Hepatocyte (in vitro differentiated cells): ENCODE data around the gene PACS1. TPM values are rescaled to one million over a fixed set of nuclear protein-coding genes. Genes with fewer than 3 reads are reported as not detected.
A peak's percentile ranks its signal among the peaks of the same experiment; 100 is the strongest.

Experiments used
- DNase-seq: peaks from one replicate; pipeline ENCODE4 v3.0.0-alpha.2; 2016; ENCODE audit warnings: low spot score
- H2AFZ ChIP-seq: fragments of 200-600 bp; sonication (generic); 2 replicates; pipeline ENCODE4 v1.6.0; 2016; ENCODE audit warnings: antibody characterized with exemption, mild to moderate bottlenecking
- H3K27ac ChIP-seq: fragments of 200-600 bp; sonication (generic); 2 replicates; pipeline ENCODE4 v1.5.1; 2016; ENCODE audit warnings: mild to moderate bottlenecking
- H3K27me3 ChIP-seq: fragments of 200-600 bp; sonication (generic); 2 replicates; pipeline ENCODE4 v1.6.1; 2016
- H3K36me3 ChIP-seq: fragments of 200-600 bp; sonication (generic); replicated peaks from 2 replicates; pipeline ENCODE4 v1.5.1; 2016; ENCODE audit warnings: low read depth; ENCODE audit not compliant: insufficient read depth
- H3K4me1 ChIP-seq: fragments of 200-600 bp; sonication (generic); 2 replicates; pipeline ENCODE4 v1.5.1; 2016; ENCODE audit warnings: mild to moderate bottlenecking, moderate library complexity; ENCODE audit not compliant: insufficient read depth
- H3K4me2 ChIP-seq: fragments of 200-600 bp; sonication (generic); 2 replicates; pipeline ENCODE4 v1.6.0; 2016
- H3K4me3 ChIP-seq: fragments of 200-600 bp; sonication (generic); 2 replicates; pipeline ENCODE4 v1.5.1; 2016; ENCODE audit warnings: mild to moderate bottlenecking
- H3K79me2 ChIP-seq: fragments of 200-600 bp; sonication (generic); 2 replicates; pipeline ENCODE4 v1.6.0; 2017; ENCODE audit warnings: mild to moderate bottlenecking
- H3K9me2 ChIP-seq: fragments of 200-600 bp; sonication (generic); replicated peaks from 2 replicates; pipeline ENCODE4 v1.6.0; 2017; ENCODE audit warnings: mild to moderate bottlenecking; ENCODE audit not compliant: insufficient read depth
- H3K9me3 ChIP-seq: fragments of 200-600 bp; sonication (generic); 2 replicates; pipeline ENCODE4 v1.5.1; 2016; ENCODE audit warnings: low read depth, mild to moderate bottlenecking
- H4K20me1 ChIP-seq: fragments of 200-600 bp; sonication (generic); 2 replicates; pipeline ENCODE4 v1.6.0; 2016; ENCODE audit warnings: mild to moderate bottlenecking; ENCODE audit not compliant: insufficient read depth, poor library complexity, severe bottlenecking
- EZH2 ChIP-seq: fragments of 200-600 bp; sonication (generic); IDR thresholded peaks from 2 replicates; pipeline ENCODE4 v1.6.1; 2016; ENCODE audit warnings: antibody characterized with exemption, mild to moderate bottlenecking, borderline replicate concordance
- EZH2phosphoT487 ChIP-seq: fragments of 200-600 bp; sonication (generic); IDR thresholded peaks from one replicate; pipeline ENCODE4 v1.6.1; 2018; ENCODE audit warnings: antibody characterized with exemption, mild to moderate bottlenecking, low read depth, moderate library complexity; ENCODE audit not compliant: unreplicated experiment, severe bottlenecking
- WGBS: methylation state at CpG from one replicate; pipeline ENCODE4 v1.1.6; 2016; ENCODE audit warnings: low lambda C conversion rate; ENCODE audit errors: missing lambda C conversion rate; 5-methylcytosine and 5-hydroxymethylcytosine counted together
- polyA plus RNA-seq: library from polyadenylated mRNA; unstranded; fragments of >200 nt; fragmentation: Nextera tagmentation; extraction: Ambion mirVana; gene quantifications from 2 replicates; pipeline ENCODE4 v1.2.1, GENCODE V29; 2016
- total RNA-seq: library from RNA; depleted of rRNA; stranded (reverse); fragments of >200 nt; gene quantifications from 2 replicates; pipeline ENCODE4 v1.2.3, GENCODE V29; 2014
- TF ChIP-seq, protein P1 (sequence below): fragments of 200-600 bp; sonication (generic); IDR thresholded peaks from 2 replicates; pipeline ENCODE4 v1.5.1; 2016; ENCODE audit warnings: antibody characterized with exemption, mild to moderate bottlenecking; ENCODE audit not compliant: poor library complexity

Gene PACS1
- total and polyA plus RNA-seq, 2 experiments from 2014 or later, result 28.2 to 71.5 TPM

DNA sequence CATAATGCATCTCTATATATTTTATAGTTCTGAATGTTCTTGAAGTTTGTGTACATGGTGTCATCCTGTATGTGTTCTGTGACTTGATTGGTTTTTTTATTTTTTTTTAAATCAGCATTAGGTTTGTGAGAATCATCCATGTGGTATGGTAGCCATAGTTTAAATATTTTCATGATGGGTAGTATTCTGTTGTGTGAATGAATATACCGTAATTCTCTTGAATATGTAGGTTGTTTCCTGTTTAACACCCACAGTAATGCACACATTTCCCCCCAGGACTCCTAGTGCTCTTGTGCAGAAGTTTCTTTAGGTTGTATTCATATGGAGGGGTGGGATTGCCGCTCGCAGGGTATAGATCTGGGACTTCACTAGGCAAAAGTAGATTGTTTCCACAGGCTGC is 2.0 kb downstream of the PACS1 start:
- Histone ChIP-seq H3K4me1 (peaks cover 11% of the 10 kb centered on the region), H3K79me2 (peaks cover 67% of the 10 kb centered on the region), H3K4me3 (no peak overlapping the region), H3K9me2 (no peaks in the 10 kb centered on the region), H3K4me2 (peak overlapping the region; percentile 74), H2AFZ (no peak overlapping the region), H4K20me1 (peaks cover 6% of the 10 kb centered on the region), H3K9me3 (no peaks in the 10 kb centered on the region), H3K27ac (peak overlapping the region; percentile 81), H3K36me3 (no peaks in the 10 kb centered on the region), H3K27me3 (no peaks in the 10 kb centered on the region)
- TF ChIP-seq EZH2phosphoT487, result no peak
- TF ChIP-seq EZH2, result no peak
- TF ChIP-seq, protein P1, sequence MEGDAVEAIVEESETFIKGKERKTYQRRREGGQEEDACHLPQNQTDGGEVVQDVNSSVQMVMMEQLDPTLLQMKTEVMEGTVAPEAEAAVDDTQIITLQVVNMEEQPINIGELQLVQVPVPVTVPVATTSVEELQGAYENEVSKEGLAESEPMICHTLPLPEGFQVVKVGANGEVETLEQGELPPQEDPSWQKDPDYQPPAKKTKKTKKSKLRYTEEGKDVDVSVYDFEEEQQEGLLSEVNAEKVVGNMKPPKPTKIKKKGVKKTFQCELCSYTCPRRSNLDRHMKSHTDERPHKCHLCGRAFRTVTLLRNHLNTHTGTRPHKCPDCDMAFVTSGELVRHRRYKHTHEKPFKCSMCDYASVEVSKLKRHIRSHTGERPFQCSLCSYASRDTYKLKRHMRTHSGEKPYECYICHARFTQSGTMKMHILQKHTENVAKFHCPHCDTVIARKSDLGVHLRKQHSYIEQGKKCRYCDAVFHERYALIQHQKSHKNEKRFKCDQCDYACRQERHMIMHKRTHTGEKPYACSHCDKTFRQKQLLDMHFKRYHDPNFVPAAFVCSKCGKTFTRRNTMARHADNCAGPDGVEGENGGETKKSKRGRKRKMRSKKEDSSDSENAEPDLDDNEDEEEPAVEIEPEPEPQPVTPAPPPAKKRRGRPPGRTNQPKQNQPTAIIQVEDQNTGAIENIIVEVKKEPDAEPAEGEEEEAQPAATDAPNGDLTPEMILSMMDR, result no peak
- no peak for DNase-seq
- 98% methylated on average over 3 of the region's 3 CpGs for WGBS

DNA sequence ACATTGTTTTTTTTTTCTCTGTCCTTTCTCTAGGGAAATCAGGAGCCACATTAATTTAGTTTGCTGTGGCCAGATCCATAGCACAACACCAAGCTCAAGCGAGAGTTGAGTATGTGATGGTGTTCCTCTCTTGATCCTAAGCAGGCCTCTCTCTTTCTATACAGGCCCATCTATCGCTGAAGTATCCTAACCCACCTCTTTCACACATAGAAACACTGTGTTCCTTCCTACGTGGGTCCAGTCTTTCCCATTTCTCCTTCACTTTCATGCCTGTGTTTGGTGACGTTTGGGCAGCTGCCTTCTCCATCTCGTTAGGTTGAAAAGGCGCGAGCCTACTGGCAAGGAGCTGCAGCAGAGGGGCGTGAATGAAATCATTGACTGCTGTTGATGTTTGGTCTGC is 2.4 kb downstream of the PACS1 start:
- Histone ChIP-seq H3K9me2 (no peaks in the 10 kb centered on the region), H3K27me3 (no peaks in the 10 kb centered on the region), H3K27ac (no peak overlapping the region), H2AFZ (no peak overlapping the region), H4K20me1 (peaks cover 6% of the 10 kb centered on the region), H3K79me2 (peaks cover 72% of the 10 kb centered on the region), H3K4me3 (no peak overlapping the region), H3K36me3 (no peaks in the 10 kb centered on the region), H3K4me2 (peak overlapping the region; percentile 74), H3K4me1 (peaks cover 11% of the 10 kb centered on the region), H3K9me3 (no peaks in the 10 kb centered on the region)
- TF ChIP-seq EZH2phosphoT487 (no peak), EZH2 (no peak)
- TF ChIP-seq, protein P1, result no peak
- no peak for DNase-seq
- WGBS, result 89% methylated on average over 8 of the region's 8 CpGs

DNA sequence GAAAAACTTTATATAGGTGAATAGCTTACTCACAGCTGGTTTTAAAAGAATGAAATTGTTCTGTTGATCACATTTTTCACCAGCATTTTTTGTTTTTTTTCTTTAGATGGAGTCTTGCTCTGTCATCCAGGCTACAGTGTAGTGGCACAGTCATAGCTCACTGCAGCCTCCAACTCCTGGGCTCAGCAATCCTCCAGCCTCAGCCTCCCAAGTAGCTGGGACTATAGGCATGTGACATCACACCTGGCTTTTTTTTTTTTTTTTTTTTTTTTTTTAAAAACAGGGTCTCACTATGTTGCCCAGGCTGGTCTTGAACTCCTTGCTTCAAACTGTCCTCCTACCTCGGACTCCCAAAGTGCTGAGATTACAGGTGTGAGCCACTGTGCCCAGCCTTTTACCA is 3.6 kb downstream of the PACS1 start:
- no peaks in the 10 kb centered on the region for H3K36me3 ChIP-seq
- DNase-seq, result no peak
- WGBS, result 100% methylated on average over 1 of the region's 1 CpG
- H3K27ac ChIP-seq, result no peak overlapping the region
- H4K20me1 ChIP-seq, result peaks cover 6% of the 10 kb centered on the region
- H3K79me2 ChIP-seq, result peaks cover 83% of the 10 kb centered on the region
- no peak for TF ChIP-seq EZH2
- TF ChIP-seq, protein P1, result no peak
- no peak for TF ChIP-seq EZH2phosphoT487
- H3K4me1 ChIP-seq, result peaks cover 8% of the 10 kb centered on the region
- no peaks in the 10 kb centered on the region for H3K27me3 ChIP-seq
- no peak overlapping the region for H2AFZ ChIP-seq
- no peaks in the 10 kb centered on the region for H3K9me2 ChIP-seq
- no peaks in the 10 kb centered on the region for H3K9me3 ChIP-seq
- H3K4me2 ChIP-seq, result no peak overlapping the region
- no peak overlapping the region for H3K4me3 ChIP-seq

DNA sequence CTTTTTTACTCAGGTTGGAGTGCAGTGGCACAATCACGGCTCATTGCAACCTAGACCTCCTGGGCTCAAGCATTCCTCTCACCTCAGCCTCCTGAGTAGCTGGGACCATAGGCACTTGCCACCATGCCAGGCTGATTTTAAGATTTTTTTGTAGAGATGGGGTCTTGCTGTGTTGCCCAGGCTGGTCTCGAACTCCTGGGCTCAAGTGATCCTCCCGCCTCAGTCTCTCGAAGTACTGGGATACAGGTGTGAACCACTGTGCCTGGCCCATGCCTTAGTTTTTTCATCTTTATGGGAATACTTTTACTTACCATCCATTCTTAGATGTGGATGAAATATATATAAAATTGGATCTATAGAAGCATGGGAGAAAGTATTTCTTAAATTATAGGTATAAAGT is 5.2 kb downstream of the PACS1 start:
- Histone ChIP-seq H3K36me3 (no peaks in the 10 kb centered on the region), H3K4me2 (no peak overlapping the region), H3K79me2 (peaks cover 99% of the 10 kb centered on the region), H3K4me1 (peaks cover 8% of the 10 kb centered on the region), H3K4me3 (no peak overlapping the region), H3K27me3 (no peaks in the 10 kb centered on the region), H4K20me1 (peaks cover 6% of the 10 kb centered on the region), H3K9me3 (no peaks in the 10 kb centered on the region), H3K27ac (no peak overlapping the region), H3K9me2 (no peaks in the 10 kb centered on the region), H2AFZ (no peak overlapping the region)
- 91% methylated on average over 4 of the region's 4 CpGs for WGBS
- no peak for TF ChIP-seq EZH2phosphoT487
- TF ChIP-seq, protein P1, result no peak
- TF ChIP-seq EZH2, result no peak
- DNase-seq, result no peak
